Fibroblast of gingiva (primary cell): ENCODE measurements around the gene LSM12.
"Not testable (repeated sequence)": the region's sequence is repeated elsewhere in the genome, so short reads cannot be mapped to it uniquely, and the experiment has no call there.

ENCODE experiments used
- DNase-seq: peaks from one replicate; pipeline ENCODE4 v3.0.0-alpha.2; 2011; ENCODE audit warnings: low read depth

LSM12 gene

GRCh38 chr17:44044071-44044470, 22.4 kb downstream of the LSM12 start:
- peak; percentile 81 for DNase-seq

- peak; percentile 91 for DNase-seq
Observed at GRCh38 chr17:44043272-44043696, 23.2 kb downstream of the LSM12 start.

GRCh38 chr17:44039829-44040635, 26.4 kb downstream of the LSM12 start:
- DNase-seq: no peak

- DNase-seq: no peak
Observed at GRCh38 chr17:44038604-44039011, 27.9 kb downstream of the LSM12 start.

GRCh38 chr17:44037471-44037870, 29.0 kb downstream of the LSM12 start:
- DNase-seq: peak; percentile 6

- not testable (repeated sequence) for DNase-seq
Observed at GRCh38 chr17:44034688-44035087, 31.8 kb downstream of the LSM12 start.

GRCh38 chr17:44033861-44034408, 32.5 kb downstream of the LSM12 start:
- DNase-seq: no peak

- DNase-seq: no peak
Observed at GRCh38 chr17:44030482-44030881, 36.0 kb downstream of the LSM12 start.

- no peak for DNase-seq
Observed at GRCh38 chr17:44029736-44030135, 36.7 kb downstream of the LSM12 start.

GRCh38 chr17:44024853-44025252, 41.6 kb downstream of the LSM12 start:
- no peak for DNase-seq

GRCh38 chr17:44024271-44024663, 42.2 kb downstream of the LSM12 start:
- no peak for DNase-seq

- no peak for DNase-seq
Observed at GRCh38 chr17:44023545-44024270, 42.8 kb downstream of the LSM12 start.

- DNase-seq: no peak
Observed at GRCh38 chr17:44022246-44022645, 44.2 kb downstream of the LSM12 start.

- DNase-seq: not testable (repeated sequence)
Observed at GRCh38 chr17:44021227-44021626, 45.2 kb downstream of the LSM12 start.

- peak; percentile 93 for DNase-seq
Observed at GRCh38 chr17:44014437-44015172, 51.9 kb downstream of the LSM12 start, which contains the start of gene TMEM101. Gene TMEM101, minus strand, starts transcription at chr17:44014963. Its CDS starts 11 bp downstream, at chr17:44014952.

- no peak for DNase-seq
Observed at GRCh38 chr17:44014133-44014436, 52.4 kb downstream of the LSM12 start.

- DNase-seq: no peak
Observed at GRCh38 chr17:44012874-44013273, 53.6 kb downstream of the LSM12 start.

- no peak for DNase-seq
Observed at GRCh38 chr17:44012391-44012790, 54.1 kb downstream of the LSM12 start.

GRCh38 chr17:44011876-44012275, 54.6 kb downstream of the LSM12 start:
- no peak for DNase-seq

- peak; percentile 96 for DNase-seq
Observed at GRCh38 chr17:44010966-44011647, 55.4 kb downstream of the LSM12 start.

- DNase-seq: no peak
Observed at GRCh38 chr17:44008205-44008909, 58.1 kb downstream of the LSM12 start.
